Measurements from ENCODE around the gene SMPDL3A.
A peak's percentile ranks its signal among the peaks of the same experiment; 100 is the strongest.

The SMPDL3A gene

DNA sequence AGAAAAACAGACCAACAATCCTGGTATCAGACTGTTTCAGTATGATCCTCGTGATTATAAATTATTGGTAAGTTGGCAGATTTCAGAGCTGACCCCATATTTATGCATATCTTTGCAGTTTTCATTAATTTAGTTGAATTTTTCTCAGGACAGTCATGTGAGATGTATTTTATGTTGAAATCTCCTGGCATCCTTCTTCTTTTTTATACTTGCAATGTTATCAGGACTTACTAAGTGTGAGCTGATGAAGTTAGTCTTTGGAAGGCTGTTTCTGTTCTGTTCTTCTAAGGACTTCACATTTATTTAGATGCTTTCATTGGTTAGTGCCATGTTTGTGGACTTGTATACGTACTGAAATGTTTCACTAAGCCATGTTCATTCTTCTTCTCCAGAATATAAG is 17.2 kb downstream of the SMPDL3A start:
- no peak for DNase-seq

DNA sequence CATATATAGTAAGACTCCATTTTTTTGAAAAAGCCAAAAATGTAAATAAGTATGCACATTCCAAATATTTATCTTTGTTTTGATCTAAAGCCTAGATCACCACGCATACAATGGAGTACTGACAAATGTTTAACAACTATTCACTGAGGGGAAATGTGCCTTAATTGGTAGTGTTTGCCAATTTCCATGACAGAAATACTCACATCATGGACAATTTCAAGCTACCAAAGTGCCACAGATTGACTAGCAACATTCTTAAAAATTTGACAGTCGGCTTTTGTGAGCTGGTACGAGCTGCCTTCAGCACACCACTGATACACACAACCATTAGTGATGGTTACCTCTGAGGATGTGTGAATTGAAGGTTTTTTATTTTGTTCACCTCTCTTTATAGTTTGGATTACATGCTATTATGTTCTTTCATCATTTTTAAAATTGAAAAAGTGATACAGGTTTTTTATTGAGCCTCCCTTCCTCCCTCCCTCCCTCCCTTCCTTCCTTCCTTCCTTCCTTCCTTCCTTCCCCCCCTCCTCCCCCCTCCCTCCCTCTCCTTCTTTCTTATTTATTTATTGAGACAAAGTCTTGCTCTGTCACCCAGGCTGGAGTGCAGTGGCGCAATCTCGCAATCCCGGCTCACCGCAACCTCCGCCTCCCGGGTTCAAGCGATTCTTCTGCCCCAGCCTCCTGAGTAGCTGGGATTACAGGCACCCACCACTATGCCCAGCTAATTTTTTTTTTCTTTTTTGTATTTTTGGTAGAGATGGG is 19.2 kb downstream of the SMPDL3A start:
- DNase-seq, result no peak

GRCh38 chr6:122809001-122809400 is 19.9 kb downstream of the SMPDL3A start:
- no peak for DNase-seq

GRCh38 chr6:122809691-122810090 is 20.6 kb downstream of the SMPDL3A start:
- no peak for DNase-seq

GRCh38 chr6:122810189-122810588 is 21.1 kb downstream of the SMPDL3A start:
- DNase-seq, result no peak

- DNase-seq, result no peak
Observed at GRCh38 chr6:122817358-122817757, 28.3 kb downstream of the SMPDL3A start.

DNA sequence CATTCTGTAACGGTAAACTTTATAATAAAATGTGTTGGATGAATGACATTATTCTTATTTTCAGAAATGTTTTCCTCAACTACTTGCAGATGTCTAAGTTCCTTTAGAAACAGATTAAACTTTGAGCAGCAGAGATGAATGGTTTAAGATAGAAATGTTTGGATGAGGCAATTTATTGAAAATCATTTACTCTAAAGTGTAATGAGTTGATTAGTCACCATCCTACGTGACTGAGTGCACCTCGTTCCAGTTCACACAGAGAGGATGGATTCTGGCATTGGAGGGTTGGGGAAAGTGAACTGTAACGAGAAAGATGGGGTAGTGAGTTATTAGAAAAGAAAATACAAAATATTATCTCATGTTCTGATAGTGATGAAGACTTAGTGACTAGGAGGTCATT is 28.7 kb downstream of the SMPDL3A start:
- peak; percentile 49 for DNase-seq

GRCh38 chr6:122818866-122819265 is 29.8 kb downstream of the SMPDL3A start:
- no peak for DNase-seq

GRCh38 chr6:122821095-122821494 is 32.0 kb downstream of the SMPDL3A start:
- DNase-seq, result no peak

GRCh38 chr6:122825163-122825562 is 36.1 kb downstream of the SMPDL3A start:
- no peak for DNase-seq

GRCh38 chr6:122829456-122829855 is 40.4 kb downstream of the SMPDL3A start:
- no peak for DNase-seq

- DNase-seq, result no peak
Observed at GRCh38 chr6:122831511-122831910, 42.5 kb downstream of the SMPDL3A start.

- no peak for DNase-seq
Observed at GRCh38 chr6:122832459-122832858, 43.4 kb downstream of the SMPDL3A start.

GRCh38 chr6:122833021-122833491 is 44.0 kb downstream of the SMPDL3A start:
- no peak for DNase-seq

- peak; percentile 18 for DNase-seq
Observed at GRCh38 chr6:122838060-122838780, 49.2 kb downstream of the SMPDL3A start.

- peak; percentile 53 for DNase-seq
Observed at GRCh38 chr6:122839472-122839871, 50.4 kb downstream of the SMPDL3A start.

DNA sequence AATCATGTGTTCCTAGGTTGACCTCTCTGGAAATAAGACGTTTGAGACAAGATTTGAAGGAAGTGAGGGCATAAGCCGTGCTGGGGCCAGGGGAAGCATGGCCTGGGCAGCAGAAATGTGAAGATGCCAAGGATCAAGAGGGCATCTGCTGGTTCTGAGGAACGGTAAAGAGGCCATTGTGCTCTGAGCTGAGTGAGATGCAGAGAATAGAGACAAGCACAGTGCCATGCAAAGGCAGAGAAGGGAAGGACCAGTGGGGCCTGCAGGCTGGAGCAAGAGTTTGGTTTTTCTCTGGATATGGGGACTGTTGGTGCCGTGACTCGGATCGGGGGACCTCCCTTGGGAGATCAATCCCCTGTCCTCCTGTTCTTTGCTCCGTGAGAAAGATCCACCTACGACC is 50.8 kb downstream of the SMPDL3A start:
- no peak for DNase-seq

GRCh38 chr6:122845464-122845863 is 56.4 kb downstream of the SMPDL3A start:
- DNase-seq, result no peak

DNA sequence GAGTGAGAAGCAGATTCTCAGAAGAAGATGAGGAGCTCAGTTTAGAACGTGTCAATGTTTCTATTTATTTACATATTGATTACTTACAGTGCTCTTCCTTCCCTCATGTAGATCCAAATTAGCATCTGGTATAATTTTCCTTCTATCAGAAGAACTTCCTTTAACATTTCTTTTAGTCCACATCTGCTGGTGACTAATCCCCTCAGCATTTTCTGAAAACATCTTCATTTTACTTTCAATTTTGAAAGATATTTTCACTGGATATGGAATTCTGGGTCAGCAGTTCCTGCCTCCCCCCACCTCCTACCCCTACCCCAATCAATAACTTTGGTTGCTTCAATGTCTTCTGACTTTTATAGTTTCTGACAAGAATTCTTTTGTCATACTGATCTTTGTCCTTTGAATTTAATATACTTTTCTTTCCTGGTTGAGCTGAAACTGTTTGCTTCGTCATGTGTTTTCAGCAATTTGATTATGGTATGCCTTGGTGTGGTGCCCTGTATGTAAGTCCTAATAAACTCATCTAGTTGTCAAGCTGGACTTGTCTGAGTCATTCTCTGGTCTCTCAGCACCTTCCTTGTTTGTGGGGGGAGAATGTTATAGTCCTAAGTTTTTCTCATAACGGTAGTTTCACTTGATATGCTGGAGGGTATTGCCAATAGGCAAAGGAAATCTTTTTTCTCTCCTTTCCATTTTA is 57.0 kb downstream of the SMPDL3A start:
- DNase-seq, result peak; percentile 45

DNA sequence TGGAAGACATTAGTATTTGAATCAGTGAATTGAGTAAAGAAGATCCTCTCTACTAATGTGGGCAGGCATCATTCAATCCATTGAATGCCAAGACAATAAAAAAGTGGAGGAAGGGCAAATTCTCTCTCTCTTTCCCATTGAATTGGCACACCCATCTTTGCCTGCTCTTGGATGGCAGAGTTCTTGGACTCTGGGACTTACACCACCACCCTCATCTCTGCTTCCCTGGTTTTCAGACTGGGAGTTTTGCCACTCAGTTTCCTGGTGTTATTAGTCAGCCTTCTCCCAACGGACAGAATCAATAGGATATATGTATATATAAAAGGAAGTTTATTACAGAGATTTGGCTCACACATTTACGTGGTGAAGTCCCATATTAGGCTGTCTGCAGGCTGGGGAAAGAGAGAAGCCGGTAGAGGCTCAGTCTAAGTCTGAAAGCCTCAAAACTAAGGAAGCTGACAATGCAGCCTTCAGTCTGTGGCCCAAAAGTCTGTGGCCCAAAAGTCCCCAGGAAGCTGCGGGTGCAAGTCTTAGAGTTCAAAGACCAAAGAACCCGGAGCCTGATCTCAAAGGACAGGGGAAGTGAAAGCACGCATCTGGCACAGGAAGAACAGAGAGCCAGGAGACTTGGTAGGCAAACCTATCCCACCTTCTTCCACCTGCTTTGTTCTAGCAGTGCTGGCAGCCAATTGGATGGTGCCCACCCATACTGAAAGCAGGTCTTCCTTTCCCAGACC is 64.4 kb downstream of the SMPDL3A start:
- no peak for DNase-seq

All from fibroblast of skin of right biceps (primary cell).